DMS153 (cell line): ENCODE data around the gene FXN.
"Not testable (repeated sequence)": the region's sequence is repeated elsewhere in the genome, so short reads cannot be mapped to it uniquely, and the experiment has no call there.

Source experiments
- DNase-seq: peaks from one replicate; lab custom pipeline; 2025; lab: John Stamatoyannopoulos, UW

FXN gene

DNA sequence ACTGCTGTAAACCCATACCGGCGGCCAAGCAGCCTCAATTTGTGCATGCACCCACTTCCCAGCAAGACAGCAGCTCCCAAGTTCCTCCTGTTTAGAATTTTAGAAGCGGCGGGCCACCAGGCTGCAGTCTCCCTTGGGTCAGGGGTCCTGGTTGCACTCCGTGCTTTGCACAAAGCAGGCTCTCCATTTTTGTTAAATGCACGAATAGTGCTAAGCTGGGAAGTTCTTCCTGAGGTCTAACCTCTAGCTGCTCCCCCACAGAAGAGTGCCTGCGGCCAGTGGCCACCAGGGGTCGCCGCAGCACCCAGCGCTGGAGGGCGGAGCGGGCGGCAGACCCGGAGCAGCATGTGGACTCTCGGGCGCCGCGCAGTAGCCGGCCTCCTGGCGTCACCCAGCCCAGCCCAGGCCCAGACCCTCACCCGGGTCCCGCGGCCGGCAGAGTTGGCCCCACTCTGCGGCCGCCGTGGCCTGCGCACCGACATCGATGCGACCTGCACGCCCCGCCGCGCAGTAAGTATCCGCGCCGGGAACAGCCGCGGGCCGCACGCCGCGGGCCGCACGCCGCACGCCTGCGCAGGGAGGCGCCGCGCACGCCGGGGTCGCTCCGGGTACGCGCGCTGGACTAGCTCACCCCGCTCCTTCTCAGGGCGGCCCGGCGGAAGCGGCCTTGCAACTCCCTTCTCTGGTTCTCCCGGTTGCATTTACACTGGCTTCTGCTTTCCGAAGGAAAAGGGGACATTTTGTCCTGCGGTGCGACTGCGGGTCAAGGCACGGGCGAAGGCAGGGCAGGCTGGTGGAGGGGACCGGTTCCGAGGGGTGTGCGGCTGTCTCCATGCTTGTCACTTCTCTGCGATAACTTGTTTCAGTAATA, at the start of gene FXN:
Gene FXN (plus strand): TSS at position 315 of the 871 bp plus-strand sequence. CDS start 31 bp downstream, at position 346.
- peak; percentile 37 for DNase-seq

DNA sequence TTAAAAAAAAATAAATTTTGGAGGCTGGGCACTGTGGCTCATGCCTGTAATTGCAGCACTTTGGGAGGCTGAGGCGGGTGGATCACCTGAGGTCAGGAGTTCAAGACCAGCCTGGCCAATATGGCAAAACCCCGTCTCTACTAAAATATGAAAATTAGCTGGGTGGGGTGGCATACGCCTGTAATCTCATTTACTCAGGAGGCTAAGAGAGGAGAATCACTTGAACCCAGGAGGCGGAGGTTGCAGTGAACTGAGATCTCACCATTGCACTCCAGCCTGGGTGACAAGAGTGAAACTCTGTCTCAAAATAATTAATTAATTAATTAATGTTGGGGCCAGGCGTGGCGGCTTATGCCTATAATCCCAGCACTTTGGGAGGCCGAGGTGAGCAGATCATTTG, 48.6 kb upstream of the FXN start:
- DNase-seq: not testable (repeated sequence)

DNA sequence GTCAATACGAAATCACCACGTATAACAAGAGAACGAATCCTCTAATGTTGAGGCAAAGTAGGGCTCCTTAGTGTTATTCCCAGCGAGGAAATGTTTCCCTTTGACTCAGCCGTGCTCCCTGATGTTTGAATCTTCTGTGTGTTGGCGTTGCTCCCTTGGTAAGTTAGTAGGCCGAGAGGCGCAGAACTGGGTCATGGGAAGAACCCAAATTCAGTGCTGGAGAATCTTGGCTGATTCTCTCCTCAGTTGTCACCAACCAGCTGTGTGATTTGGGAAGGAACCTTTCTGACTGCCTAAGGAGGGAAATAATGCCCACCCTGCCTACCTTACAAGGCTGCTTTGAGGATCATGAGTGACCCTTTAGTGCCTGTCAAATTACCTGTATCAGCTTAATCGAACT, 44.1 kb upstream of the FXN start:
- DNase-seq: no peak

DNA sequence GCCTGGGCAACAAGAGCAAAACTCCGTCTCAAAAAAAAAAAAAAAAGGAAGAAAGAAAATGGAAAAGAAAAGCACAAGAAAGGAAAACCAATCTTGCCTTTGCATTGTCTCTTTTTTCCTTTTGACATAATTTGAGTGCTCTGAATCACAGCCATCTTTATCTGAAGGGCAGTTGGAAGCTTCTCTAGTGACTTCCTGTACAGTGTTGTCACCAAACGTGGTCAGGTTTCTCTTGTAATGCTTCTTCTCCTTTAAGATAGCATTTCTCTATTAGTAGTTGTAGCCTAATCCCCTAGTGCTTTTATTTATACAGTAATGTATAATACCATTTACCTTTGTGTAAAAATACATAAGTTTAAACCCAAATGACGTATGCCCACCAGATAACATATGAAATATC, 39.8 kb upstream of the FXN start:
- no peak for DNase-seq

DNA sequence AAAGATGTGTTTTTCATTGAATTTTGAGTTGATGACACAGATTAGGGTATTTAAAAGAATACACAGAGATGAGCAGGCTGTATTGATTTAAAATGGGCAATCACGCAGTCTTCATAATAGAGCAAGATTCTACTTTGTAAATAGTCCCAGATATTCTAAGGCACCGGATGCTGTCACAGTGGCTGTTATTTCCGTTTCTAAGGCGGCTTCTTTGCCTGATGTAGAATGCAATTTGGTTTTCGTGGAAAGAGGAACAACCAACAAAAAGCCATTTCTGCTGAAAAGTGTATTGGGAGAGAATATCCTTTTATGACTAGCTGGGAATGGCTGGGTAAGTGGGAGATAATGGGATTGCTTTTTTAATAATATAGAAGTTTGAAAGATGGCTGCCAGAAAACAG, 39.1 kb upstream of the FXN start:
- no peak for DNase-seq

DNA sequence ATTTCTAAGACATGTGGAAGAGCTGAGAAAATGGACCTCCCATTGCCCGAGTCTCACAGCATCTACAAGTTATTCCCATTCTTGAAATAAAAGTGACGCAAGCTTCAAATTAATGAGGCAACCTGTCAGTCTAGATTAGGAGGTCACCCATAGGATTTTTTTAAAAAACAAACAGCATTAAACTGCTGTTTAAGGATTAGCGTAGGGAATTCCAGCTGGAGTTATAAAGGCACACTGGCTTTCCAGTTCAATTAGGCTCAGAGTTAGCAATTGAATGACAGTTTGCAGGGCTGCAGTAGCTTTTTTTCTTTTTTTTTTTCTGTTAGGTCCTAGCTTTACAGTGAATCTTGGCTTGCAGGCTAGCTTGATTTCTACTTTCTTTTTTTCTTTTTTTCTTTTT, 37.9 kb upstream of the FXN start:
- no peak for DNase-seq

DNA sequence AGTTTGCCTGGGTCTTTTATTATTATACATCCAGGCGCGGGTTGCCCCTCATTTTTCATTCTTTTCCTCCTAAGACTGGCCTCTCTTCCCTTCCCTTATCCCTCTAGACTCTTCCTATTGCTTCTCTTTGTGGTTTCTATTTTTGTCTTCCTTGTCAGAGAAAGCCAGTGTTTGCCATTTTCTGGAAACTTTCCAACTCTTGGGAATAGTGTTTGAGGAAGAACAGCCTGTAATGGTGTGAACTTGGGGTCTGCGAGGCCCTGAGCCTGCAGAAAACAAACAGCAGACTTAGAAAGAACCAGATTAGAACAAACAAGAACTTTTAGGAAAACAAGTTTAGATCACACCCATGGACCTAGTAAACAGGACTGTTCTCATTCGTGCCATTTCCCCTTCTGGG, 37.2 kb upstream of the FXN start:
- DNase-seq: no peak

DNA sequence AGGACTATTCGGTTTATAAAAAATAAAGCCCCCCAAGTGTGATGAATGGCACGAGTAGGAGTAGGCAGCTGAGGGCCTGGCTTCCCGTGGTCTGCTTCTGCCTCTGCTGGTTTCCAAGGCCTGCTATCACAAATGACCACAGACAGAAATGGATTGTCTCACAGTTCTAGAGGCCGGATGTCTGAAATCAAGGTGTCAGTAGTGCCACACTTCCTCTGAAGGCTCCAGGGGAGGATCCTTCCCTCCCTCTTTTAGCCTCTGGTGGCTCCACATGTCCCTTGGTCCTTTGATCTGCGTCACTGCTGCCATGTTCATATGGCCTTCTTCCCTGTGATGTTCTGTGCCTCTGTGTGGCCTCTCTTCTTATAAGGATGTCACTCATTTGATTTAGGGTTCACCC, 36.7 kb upstream of the FXN start:
- no peak for DNase-seq

DNA sequence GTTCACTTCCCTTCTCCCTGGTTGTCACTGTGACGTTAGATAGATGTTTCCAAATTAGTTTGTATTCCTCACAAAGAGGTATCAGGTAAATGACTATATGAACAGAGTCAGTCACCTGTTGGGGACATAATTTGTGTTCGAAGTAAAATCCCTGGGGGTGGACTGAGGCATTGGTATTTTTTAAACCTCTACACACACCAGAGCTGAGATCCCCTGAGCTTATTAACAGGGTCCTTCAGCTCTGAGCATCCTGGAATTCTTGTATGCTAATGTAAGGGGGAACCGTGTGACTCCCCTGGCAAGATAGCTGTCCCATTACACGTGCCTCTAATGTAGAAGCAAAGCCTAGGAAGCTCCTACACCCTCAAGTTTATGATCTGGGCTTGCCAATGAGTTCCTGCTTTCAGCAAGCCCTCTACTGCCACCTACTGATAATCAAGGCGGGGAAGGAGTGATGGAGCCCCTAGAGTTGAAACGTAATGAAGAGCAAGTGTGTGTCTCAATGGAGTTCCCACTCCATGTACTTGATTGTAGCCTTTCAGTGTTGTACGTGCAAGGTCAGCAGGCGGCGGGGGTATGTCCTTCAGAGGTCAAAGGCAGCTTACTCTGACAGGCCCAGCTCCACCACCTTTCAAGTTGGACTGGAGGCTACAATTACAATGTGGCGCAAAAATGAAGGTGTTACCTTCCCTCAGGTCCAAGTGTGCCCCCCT, 36.0 kb upstream of the FXN start:
- DNase-seq: peak; percentile 51

DNA sequence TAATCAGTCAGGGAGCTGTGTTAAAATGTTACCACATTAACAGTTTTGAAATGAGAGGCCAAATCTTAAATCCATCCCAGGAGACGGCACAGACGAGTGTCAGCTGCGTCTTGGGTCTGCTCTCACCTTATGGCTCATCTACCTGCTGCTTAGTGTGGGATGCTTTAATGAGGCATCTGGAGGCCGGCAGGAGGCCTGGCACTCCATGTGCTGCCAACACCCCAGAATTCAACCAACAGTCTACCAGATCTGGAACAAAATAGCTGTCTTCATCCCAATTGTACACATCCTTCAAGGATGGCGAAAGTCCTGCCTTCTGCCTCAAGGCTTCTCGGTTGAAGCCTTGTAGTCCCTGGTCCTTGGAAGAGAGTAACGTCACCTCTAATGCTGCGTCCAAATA, 33.6 kb upstream of the FXN start:
- DNase-seq: no peak

DNA sequence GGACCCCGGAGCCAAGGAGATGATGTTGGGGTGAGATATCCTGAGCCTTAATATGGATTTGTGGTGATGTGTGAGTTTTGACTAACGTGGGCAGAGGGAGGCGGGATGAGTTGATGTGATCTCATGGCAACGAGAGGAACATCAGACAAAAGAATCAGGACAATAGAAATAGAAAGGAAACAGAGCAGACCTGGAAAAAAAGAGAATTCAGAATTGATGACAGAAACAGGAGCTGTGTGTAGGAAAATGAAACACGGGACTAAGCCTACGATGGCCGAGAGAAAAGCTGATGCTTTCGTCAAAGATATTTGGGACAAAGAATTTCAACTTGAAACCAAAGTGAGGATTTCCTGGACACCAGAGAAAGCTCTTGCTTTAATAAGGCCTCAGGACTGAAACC, 32.5 kb upstream of the FXN start:
- no peak for DNase-seq

DNA sequence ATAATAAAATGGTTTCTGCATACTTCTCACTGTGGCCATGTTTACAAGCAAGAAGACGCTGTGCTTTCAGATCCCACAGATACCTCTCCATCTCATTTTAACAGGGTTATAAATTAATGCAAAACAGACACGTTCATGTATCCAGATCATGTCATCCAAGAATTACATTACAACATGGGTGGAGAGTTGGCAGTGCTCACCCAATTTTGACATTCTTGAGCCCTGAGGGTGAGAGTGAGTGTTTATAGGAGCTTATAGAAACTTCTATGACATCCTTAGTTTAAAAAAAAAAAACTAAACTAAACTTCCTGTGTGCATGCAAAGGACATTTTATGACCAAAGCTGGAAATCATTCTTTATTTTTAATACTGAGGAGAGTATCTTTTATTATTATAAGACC, 30.7 kb upstream of the FXN start:
- DNase-seq: no peak

DNA sequence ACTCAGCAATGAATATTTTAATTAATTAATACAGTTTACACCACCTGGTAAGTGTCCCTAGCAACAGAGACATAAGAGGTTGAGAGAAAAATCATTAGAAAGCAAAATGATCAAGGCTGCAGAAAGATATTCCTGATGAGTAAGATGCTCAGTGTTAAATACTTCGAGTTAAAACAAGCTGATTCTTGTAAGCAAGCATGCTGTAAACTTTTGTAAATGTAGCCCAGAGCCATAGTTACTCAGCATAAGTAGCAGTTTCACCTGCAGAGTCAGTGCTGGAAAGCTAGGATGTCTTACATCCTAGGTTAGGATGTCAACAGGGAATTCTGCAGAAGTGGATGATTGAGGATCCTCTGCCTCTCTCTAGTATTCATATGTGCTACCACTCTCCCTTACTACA, 25.8 kb upstream of the FXN start:
- no peak for DNase-seq

DNA sequence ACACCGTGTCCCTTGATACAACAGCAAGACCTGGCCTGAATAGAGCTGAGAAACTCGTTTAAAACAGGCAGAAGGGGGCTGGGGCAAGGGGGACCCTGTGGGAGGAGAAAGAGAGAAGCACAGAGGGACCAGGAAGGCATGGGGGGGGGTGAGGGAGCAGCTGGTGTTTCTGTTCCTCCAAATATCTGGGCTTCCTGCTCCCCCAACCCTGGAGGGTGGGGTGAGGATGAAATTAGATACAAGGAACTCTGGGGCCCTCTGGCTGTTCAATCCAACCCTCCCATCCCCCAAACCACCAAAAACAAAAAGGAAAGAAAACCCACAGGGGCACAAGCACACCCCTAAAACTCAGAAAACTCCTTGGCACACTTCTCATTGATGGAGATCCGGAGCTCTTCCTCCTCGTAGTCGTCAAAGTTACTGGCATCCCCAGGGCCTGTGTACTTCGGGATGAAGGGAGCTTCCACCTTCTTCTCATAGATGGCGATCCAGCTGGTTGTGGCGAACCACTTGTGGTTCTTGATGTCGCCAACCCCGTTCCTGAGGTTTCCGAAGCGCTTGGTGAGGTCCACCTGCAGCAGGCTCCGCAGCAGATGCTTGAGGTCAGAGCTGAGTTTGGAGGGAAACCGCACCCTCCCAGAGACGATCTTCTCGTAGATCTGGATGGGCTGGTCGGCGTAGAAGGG, 22.7 kb upstream of the FXN start:
- DNase-seq: no peak

DNA sequence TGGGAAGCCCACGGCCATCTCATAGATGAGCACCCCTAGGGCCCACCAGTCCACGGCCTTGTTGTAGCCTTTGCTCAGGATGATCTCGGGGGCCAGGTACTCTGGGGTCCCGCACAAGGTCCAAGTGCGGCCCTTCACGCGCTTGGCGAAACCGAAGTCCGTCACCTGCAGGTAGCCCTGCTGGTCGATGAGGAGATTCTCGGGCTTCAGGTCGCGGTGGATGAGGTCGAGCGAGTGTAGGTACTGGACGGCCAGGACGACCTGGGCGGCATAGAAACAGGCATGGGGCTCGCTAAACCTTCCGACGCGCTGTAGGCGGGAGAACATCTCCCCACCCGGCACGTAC, 22.2 kb upstream of the FXN start:
- no peak for DNase-seq

DNA sequence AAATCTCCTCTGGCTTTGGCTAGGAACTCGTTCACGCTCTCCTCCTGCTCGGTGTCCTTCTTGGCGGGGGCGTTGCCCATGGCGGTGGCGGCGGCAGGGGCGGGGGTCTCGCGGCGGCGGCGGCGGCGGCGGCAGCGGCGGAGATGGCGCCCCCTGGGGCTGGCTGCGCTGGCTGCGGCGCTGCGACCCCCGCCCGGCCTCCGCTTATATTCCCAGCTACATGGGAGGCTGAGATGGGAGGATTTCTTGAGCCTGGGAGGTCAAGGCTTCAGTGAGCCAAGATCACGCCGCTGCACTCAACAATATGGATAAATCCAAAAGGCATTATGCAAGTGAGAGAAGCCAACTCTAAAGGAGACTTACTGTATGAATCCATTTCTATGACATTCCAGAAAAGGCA, 21.5 kb upstream of the FXN start, which contains the start of gene PRKACG:
Gene PRKACG (minus strand): TSS at position 101 of the 400 bp plus-strand sequence. CDS start 21 bp downstream, at position 80.
- DNase-seq: no peak

DNA sequence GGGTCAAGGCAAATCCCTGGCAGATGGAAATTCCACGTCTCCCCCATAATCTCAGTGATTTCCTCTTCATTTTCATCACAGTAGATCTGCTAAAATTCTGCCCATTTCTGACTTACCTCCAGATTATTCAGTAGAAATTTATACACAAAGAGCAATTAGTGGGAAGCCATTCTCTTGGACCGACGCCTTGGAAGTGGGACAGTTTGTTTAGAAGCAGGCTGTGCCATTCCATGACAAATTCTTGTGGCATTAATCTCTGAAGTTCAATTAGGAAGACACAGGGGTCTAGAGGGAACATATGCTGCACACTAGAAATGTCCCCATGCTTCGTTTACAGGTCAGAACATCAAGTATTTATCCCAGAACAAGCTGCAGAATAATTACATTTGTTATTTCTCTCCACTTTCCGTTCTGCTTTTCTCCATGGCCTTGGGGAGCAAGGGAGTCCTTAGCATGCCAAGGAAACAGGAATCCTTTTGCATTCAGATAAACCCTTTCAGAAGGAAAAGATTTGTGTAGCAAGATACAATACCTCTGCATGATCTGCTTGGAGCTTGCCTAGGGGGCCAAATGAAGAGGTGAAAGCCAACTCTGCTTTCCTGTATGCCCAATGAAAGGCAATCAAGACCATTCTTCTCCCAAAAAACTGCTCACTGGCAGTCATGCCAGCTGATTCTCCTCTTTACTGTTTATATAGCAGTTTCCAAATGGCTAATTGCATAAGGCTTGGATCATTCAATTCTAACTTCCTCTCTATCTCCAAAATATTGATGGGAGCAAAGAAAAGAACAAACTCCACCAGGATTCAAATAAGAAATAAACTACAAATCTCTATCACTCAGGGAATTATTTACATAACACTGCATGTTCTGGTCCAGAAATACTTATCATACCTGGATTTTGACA, 19.1 kb upstream of the FXN start:
- DNase-seq: no peak

DNA sequence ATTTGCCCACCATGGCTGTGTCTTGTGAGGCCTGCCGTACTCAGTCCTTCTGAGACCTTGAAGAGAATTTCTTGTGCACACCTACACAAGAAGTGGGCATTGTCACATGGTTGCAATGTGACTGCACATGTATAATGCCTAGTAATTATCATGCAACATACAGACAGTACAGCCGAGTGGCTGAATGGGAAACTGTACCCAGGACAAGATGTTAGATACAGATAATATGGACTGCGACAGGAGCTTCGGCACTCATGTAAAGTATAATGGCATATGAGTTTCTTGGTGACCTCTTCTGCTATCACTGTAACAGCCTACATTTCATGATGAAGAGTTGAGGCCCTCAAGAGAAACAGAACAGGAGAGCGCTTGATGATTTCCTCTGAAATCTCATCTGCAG, 16.8 kb upstream of the FXN start:
- peak; percentile 14 for DNase-seq

DNA sequence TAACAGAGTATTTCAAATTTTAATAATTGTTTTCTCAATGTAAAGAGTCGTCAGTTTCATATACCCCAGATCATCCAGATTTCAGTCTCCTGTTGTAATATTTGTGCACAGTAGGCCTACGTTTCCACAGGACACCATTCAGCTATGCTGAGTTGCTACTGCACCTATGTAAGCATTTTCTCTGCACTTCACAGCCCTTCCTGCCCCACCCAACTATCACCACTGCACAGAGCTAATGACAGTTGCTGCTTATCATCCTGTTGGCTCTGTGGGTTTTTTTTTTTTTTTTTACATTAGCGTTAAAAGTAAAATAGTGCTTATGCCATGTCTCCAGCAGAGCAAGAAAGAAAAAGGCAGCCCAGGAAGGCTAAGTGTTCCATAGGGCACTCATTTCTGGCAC, 15.7 kb upstream of the FXN start:
- DNase-seq: peak; percentile 35

DNA sequence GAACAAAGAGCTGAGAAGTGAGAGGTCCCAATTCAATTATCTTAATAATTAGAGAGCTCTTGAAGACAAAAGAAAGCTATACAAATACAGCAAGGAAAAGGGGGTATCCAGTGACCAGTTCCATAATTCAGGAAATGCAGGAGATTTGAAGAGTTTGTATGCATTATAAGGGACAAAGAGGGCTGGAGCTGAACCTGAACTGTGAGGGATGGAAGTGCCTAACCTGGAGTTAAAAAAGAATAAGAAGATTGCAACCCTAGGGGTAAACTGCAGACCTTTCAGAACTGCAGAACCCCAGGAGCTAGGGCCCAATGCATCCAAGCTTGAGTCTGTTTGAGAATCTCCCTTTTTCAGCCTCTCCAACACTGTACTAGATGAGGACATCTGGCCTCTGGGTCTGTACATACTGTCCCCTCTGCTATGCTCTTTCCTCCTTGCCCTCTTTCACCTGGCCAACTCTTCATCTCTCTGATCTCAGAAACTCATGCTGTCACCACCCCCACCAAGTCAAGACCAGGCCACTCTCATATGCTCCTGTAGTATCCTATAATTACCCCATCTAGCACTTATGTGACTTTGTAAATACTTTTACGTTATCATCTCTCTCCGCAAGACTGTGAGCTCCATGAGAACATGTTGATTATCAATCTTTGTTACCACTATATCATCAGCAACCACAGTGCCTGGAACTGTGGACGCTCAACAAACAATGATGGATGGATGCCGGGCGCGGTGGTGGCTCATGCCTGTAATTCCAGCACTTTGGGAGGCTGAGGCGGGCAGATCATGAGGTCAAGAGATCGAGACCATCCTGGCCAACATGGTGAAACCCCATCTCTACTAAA, 15.0 kb upstream of the FXN start:
- no peak for DNase-seq

DNA sequence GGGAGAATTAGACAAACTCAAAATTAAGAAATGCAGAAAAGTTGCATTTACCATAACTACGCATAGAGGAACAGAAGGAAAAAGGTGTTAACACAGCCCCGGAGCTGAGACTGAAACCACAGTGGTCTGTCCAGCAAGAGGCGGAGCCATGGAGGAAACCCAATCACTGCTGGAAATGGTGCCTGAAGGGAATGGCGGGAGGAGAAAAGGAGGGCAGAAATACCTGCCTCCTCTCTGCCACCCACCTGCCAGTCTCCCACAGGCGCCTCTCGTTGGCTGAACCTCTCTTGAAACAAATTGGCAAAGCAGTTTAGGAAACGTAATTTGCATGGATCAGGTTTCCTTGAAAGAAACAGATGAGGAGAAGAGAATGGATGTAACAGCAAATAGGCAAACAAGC, 11.9 kb upstream of the FXN start:
- peak; percentile 18 for DNase-seq
